CD4-positive, alpha-beta memory T cell (primary cell): Measurements from ENCODE around the gene PPP1R9A. TPM values are rescaled to one million over a fixed set of nuclear protein-coding genes. Genes with fewer than 3 reads are reported as not detected.

Source experiments
- CTCF ChIA-PET: fragments of 350-600 bp; sonication (Branson Sonifier 250); formaldehyde crosslinking; loops from one replicate; lab custom pipeline; 2021; ENCODE audit warnings: inconsistent platforms; ENCODE audit not compliant: partially characterized antibody; lab: Charles Lee
- POLR2A ChIA-PET: fragments of 350-600 bp; sonication (Branson Sonifier 250); formaldehyde crosslinking; loops from one replicate; lab custom pipeline; 2021; ENCODE audit not compliant: partially characterized antibody; lab: Charles Lee
- DNase-seq, 5 donors: peaks; one replicate each; pipeline versions ENCODE4 v3.0.0 to v3.0.0-alpha.2; 2020 to 2022; ENCODE audit warnings: mixed read lengths in 1 of 5
- H3K27ac ChIP-seq: one replicate; pipeline ENCODE4 v1.7.0; 2013; ENCODE audit warnings: low read depth, low read length
- H3K27me3 ChIP-seq: 2 replicates; pipeline ENCODE4 v1.7.0; 2013; ENCODE audit warnings: mild to moderate bottlenecking, low read length, moderate library complexity; ENCODE audit not compliant: insufficient read depth
- H3K36me3 ChIP-seq: 2 replicates; pipeline ENCODE4 v1.7.0; 2013; ENCODE audit warnings: mild to moderate bottlenecking, low read length, moderate library complexity; ENCODE audit not compliant: insufficient read depth
- H3K4me1 ChIP-seq: 2 replicates; pipeline ENCODE4 v1.7.0; 2013; ENCODE audit warnings: mild to moderate bottlenecking, low read length, moderate library complexity; ENCODE audit not compliant: insufficient read depth
- H3K4me3 ChIP-seq, 2 donors: one replicate each; pipeline ENCODE4 v1.7.0; 2013; ENCODE audit warnings: low read length in 2 of 2, mild to moderate bottlenecking in 1 of 2
- H3K9me3 ChIP-seq, 2 donors: one replicate each; pipeline ENCODE4 v1.7.0; 2013; ENCODE audit warnings: low read length in 2 of 2, control low read depth in 1 of 2; ENCODE audit not compliant: control insufficient read depth in 1 of 2
- H3K27ac Mint-ChIP-seq, 7 donors: one replicate each; pipeline ENCODE4 v1.8.0; 2020 to 2021; ENCODE audit warnings: mixed read lengths in 7 of 7, mild to moderate bottlenecking in 6 of 7, inconsistent platforms in 3 of 7, moderate library complexity in 3 of 7
- H3K27me3 Mint-ChIP-seq, 2 donors: one replicate each; pipeline ENCODE4 v1.8.0; 2020 to 2021; ENCODE audit warnings: mixed read lengths in 2 of 2
- H3K36me3 Mint-ChIP-seq, 2 donors: one replicate each; pipeline ENCODE4 v1.8.0; 2020 to 2021; ENCODE audit warnings: mixed read lengths in 2 of 2, inconsistent platforms in 1 of 2, mild to moderate bottlenecking in 1 of 2
- H3K4me1 Mint-ChIP-seq, 4 donors: one replicate each; pipeline ENCODE4 v1.8.0; 2020 to 2021; ENCODE audit warnings: mixed read lengths in 4 of 4, mild to moderate bottlenecking in 1 of 4
- H3K4me3 Mint-ChIP-seq, 8 donors: one replicate each; pipeline ENCODE4 v1.8.0; 2020 to 2021; ENCODE audit warnings: mixed read lengths in 8 of 8, mild to moderate bottlenecking in 7 of 8, moderate library complexity in 6 of 8, inconsistent platforms in 3 of 8
- H3K9me3 Mint-ChIP-seq, 8 donors: one replicate each; pipeline ENCODE4 v1.8.0; 2020 to 2021; ENCODE audit warnings: mixed read lengths in 8 of 8, mild to moderate bottlenecking in 5 of 8, inconsistent platforms in 3 of 8, moderate library complexity in 1 of 8
- intact Hi-C: fragments of 100-400 bp; cut with micrococcal nuclease; formaldehyde crosslinking; loops from one replicate; pipeline ENCODE4 v1.15.1; 2023
- polyA plus RNA-seq, 2 donors: library from polyadenylated mRNA; unstranded; fragments of 300-500 nt; fragmentation: Illumina TruSeq; gene quantifications; one replicate each; pipeline ENCODE4 v1.2.3, GENCODE V29; 2021
- total RNA-seq, 2 experiments: library from RNA; stranded (reverse); gene quantifications; one replicate each; pipeline ENCODE4 v1.2.3, GENCODE V29; 2021

Gene PPP1R9A
- total and polyA plus RNA-seq, 4 experiments from 2014 or later = not detected

DNA sequence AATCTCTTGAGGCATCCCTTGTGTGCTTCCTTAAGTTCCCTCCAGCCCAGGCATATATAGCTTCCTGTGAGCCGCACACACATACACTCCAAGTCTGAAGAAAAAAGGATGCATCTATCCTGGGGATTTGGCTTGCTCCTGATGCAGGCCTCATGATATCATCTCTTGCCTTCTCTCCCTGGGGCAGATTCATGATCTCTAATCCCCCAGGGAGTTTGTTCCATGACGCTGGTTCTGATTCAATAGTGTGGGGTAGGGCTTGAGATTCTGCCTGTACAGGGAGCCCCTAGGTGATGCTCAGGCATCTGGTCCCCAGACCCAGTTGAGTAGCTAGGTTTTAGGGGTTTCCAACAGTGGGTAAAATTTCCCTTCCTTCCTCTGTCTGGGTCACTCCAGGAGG, 415.5 kb downstream of the PPP1R9A start:
- Mint-ChIP-seq H3K4me1 (peaks cover 0 to 5% (median under 1%) of the 10 kb centered on the region in 4 donors), H3K27me3 (peaks cover 3 to 4% of the 10 kb centered on the region in 2 donors), H3K36me3 (no peaks in the 10 kb centered on the region), H3K27ac (no peak overlapping the region), H3K9me3 (peaks cover 0 to 4% (median 0%) of the 10 kb centered on the region in 8 donors), H3K4me3 (no peak overlapping the region)
- no peak for DNase-seq
- H3K4me3 ChIP-seq = no peak overlapping the region
- intact Hi-C loops = no loop called here
- POLR2A ChIA-PET = no interaction called here
- H3K27ac ChIP-seq = no peak overlapping the region
- no peaks in the 10 kb centered on the region for H3K9me3 ChIP-seq
- H3K27me3 ChIP-seq = no peaks in the 10 kb centered on the region
- CTCF ChIA-PET = no interaction called here
- no peaks in the 10 kb centered on the region for H3K36me3 ChIP-seq
- no peaks in the 10 kb centered on the region for H3K4me1 ChIP-seq

DNA sequence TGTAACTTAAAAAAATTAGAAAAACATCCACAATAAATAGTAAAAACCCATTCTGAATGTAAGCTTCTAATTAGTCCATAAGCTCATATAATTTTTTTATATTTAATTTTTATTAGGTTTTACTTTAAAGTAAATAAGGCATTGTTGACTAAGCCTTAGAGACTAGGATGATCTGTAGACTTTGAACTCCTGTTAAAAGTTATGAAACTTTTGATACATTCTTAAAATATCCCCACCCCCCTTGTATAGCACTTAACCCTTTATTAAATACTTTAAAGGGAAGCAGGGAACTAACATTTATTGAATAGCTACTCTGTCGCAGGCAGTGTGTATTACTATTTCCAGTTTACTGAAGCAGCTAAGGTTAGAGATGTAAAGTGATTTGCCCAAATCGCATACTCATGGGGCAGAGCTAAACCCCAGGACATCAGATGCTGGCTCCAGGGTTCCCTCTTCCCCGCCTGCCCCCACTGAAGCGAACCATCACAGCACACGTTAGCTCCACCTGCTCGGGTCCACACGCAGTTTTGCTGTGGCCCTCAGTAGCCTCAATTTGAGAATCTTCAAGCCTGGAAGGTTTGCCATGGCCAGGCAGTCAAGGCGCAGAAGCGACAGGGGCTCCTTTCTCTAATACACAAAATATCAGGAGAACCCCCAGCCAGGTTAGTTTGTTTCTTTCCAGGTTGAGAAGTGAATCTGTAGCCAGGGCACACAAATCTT, 416.2 kb downstream of the PPP1R9A start:
- H3K4me1 Mint-ChIP-seq = peaks cover 0 to 5% (median under 1%) of the 10 kb centered on the region in 4 donors
- no peaks in the 10 kb centered on the region for H3K36me3 ChIP-seq
- peaks cover 0 to 4% (median 0%) of the 10 kb centered on the region in 8 donors for H3K9me3 Mint-ChIP-seq
- no peak for DNase-seq
- no peaks in the 10 kb centered on the region for H3K27me3 ChIP-seq
- no peaks in the 10 kb centered on the region for H3K36me3 Mint-ChIP-seq
- no peak overlapping the region for H3K27ac Mint-ChIP-seq
- POLR2A ChIA-PET = no interaction called here
- intact Hi-C loops = no loop called here
- no peaks in the 10 kb centered on the region for H3K4me1 ChIP-seq
- no peak overlapping the region for H3K4me3 Mint-ChIP-seq
- no peak overlapping the region for H3K27ac ChIP-seq
- no peak overlapping the region for H3K4me3 ChIP-seq
- CTCF ChIA-PET = interaction anchor here (1.2 kb wide), 1 partner anchor 88 kb away, joined by 3 read pairs; no protein-coding TSS in a partner anchor
- peaks cover 3 to 4% of the 10 kb centered on the region in 2 donors for H3K27me3 Mint-ChIP-seq
- H3K9me3 ChIP-seq = no peaks in the 10 kb centered on the region

DNA sequence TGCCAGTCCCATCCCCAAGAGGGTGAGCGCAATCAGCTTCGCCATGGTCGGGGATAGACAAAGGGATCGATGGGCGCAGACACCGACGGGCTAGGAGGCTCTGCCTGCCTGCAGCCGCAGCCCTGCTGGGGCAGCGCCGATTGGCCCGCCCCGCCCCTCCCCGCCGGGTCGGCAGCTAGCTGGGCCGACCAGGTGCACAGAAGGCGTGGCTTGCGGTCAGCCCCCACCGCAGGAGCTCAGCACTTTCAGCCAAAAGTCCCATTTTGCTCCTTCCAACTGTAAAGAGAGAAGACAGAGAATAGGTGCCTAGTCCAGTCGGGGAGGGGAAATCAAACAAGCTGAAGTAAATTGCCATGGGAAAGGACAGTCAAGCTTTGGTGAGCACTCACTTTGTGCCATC, 417.0 kb downstream of the PPP1R9A start, which contains the start of gene PON1:
PON1 (minus strand) TSS at position 102 of the 400 bp plus-strand sequence; CDS start at position 45, 57 bp downstream.
- Histone ChIP-seq H3K4me3 (peak within 1 kb of the TSS in 1 of 2 donors; percentile 5), H3K9me3 (no peaks in the 10 kb centered on the region), H3K36me3 (no peaks in the 10 kb centered on the region), H3K27ac (no peak within 1 kb of the TSS), H3K27me3 (no peaks in the 10 kb centered on the region), H3K4me1 (no peaks in the 10 kb centered on the region)
- peaks cover 0 to 5% (median 2%) of the 10 kb centered on the region in 4 donors for H3K4me1 Mint-ChIP-seq
- peaks cover 3 to 4% of the 10 kb centered on the region in 2 donors for H3K27me3 Mint-ChIP-seq
- POLR2A ChIA-PET = no interaction called here
- no peaks in the 10 kb centered on the region for H3K36me3 Mint-ChIP-seq
- peaks cover 0 to 4% (median 0%) of the 10 kb centered on the region in 8 donors for H3K9me3 Mint-ChIP-seq
- intact Hi-C loops = no loop called here
- H3K4me3 Mint-ChIP-seq = peak within 1 kb of the TSS in 3 of 8 donors; percentile 3 to 64 (median 62)
- CTCF ChIA-PET = interaction anchor here (1.2 kb wide), 1 partner anchor 87 kb away, joined by 3 read pairs; no protein-coding TSS in a partner anchor
- peak in 1 of 5 donors; percentile 7 for DNase-seq
- H3K27ac Mint-ChIP-seq = no peak within 1 kb of the TSS

DNA sequence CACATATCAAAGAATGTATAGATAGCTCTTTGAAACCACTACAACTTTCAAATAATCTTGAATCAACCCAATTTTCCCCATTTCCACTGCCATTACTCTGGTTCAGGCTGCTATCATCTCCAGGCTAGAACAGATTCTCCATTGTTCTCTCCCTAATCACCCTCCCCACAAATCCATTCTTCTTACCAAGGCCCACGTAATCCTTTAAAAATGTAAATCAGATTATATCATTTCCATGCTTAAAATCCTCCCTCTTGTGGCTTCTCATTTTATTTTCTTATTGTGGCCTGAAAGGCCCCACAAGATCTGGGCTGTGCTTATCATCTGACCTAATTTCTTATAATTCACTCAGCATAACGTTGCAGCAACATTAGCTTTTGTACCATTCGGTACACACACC, 420.0 kb downstream of the PPP1R9A start:
- H3K4me3 Mint-ChIP-seq = no peak overlapping the region
- H3K27me3 Mint-ChIP-seq = peaks cover 3 to 4% of the 10 kb centered on the region in 2 donors
- Histone ChIP-seq H3K27me3 (no peaks in the 10 kb centered on the region), H3K4me1 (peaks cover 5% of the 10 kb centered on the region), H3K36me3 (no peaks in the 10 kb centered on the region), H3K27ac (no peak overlapping the region), H3K9me3 (no peaks in the 10 kb centered on the region), H3K4me3 (no peak overlapping the region)
- H3K4me1 Mint-ChIP-seq = peaks cover 9 to 17% (median 15%) of the 10 kb centered on the region in 4 donors
- ChIA-PET POLR2A (no interaction called here), CTCF (no interaction called here)
- peaks cover 0 to 4% (median 0%) of the 10 kb centered on the region in 8 donors for H3K9me3 Mint-ChIP-seq
- H3K36me3 Mint-ChIP-seq = no peaks in the 10 kb centered on the region
- H3K27ac Mint-ChIP-seq = no peak overlapping the region
- intact Hi-C loops = no loop called here
- DNase-seq = no peak

DNA sequence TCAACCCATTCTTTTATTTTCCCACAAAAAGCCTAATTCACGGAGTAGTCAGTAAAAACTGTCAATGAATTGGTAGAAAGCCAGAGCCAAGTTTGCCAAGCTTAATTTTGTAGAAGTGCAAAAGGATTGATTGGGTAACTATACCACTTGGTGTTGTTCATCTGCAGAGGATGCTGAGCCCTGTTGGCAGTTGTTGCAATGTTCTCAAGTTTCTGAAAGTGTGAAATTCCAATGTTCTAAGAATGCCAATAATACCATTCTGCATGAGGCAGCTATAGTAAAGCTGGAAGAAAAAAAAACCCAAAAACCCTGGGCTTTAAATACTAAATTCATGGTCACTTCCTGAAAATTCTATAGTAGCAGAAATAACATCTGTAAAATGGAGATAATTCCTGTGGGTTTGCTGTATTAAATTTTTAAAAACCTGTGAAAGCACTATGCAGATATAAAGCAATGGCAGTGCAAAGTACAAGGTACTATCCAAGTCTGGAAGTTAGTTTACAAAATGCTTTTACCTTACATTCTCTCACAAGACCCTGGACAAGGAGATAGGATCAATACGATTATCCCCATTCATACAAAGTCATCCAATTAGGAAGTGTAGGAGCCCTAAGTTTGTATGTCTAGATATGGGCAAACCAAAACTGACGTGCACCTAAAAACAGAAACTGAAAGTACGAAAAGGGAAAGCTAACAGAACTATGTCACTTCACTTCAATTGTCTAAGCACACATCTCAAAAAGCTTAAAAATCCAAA, 423.0 kb downstream of the PPP1R9A start:
- H3K36me3 Mint-ChIP-seq = no peaks in the 10 kb centered on the region
- H3K4me3 Mint-ChIP-seq = peak overlapping the region; percentile 70 to 94 (median 80)
- Histone ChIP-seq H3K9me3 (no peaks in the 10 kb centered on the region), H3K27ac (peak overlapping the region; percentile 14), H3K36me3 (no peaks in the 10 kb centered on the region), H3K4me3 (peak overlapping the region; percentile 9 to 49), H3K4me1 (peaks cover 5% of the 10 kb centered on the region), H3K27me3 (no peaks in the 10 kb centered on the region)
- CTCF ChIA-PET = interaction anchor here (0.6 kb wide), 1 partner anchor 1849 kb away, joined by 4 read pairs; no protein-coding TSS in a partner anchor
- peaks cover 11 to 15% (median 13%) of the 10 kb centered on the region in 4 donors for H3K4me1 Mint-ChIP-seq
- DNase-seq = peak in 4 of 5 donors; percentile 16 to 27 (median 20)
- intact Hi-C loops = no loop called here
- H3K27ac Mint-ChIP-seq = peak overlapping the region in 6 of 7 donors; percentile 37 to 81 (median 70)
- POLR2A ChIA-PET = interaction anchor here (0.9 kb wide), 1 partner anchor 10 kb away, joined by 3 read pairs; no protein-coding TSS in a partner anchor
- peaks cover 0 to 4% (median 0%) of the 10 kb centered on the region in 8 donors for H3K9me3 Mint-ChIP-seq
- peaks cover 1 to 2% of the 10 kb centered on the region in 2 donors for H3K27me3 Mint-ChIP-seq

DNA sequence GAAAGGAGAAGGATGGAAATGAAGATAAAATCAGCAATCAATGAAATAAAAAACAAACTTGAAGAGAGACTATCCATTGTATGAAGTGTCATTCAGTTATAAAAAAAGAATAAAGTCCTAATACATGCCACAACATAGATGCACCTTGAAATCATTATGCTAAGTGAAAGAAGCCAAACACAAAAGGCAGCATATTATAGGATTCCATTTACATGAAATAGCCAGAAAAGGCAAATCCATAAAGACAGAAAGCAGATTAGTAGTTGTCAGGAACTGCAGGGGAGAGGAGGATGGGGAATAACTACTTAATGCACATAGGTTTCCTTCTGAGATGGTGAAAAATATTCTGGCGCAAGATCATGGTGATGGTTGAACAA, 423.6 kb downstream of the PPP1R9A start:
- peak overlapping the region; percentile 14 for H3K27ac ChIP-seq
- Mint-ChIP-seq H3K27me3 (no peaks in the 10 kb centered on the region), H3K9me3 (peaks cover 0 to 4% (median 0%) of the 10 kb centered on the region in 8 donors), H3K27ac (peak overlapping the region in 6 of 7 donors; percentile 37 to 81 (median 70)), H3K36me3 (no peaks in the 10 kb centered on the region), H3K4me1 (peaks cover 11 to 15% (median 13%) of the 10 kb centered on the region in 4 donors), H3K4me3 (peak overlapping the region; percentile 70 to 94 (median 80))
- intact Hi-C loops = no loop called here
- H3K36me3 ChIP-seq = no peaks in the 10 kb centered on the region
- DNase-seq = no peak
- peak overlapping the region in 1 of 2 donors; percentile 49 for H3K4me3 ChIP-seq
- H3K27me3 ChIP-seq = no peaks in the 10 kb centered on the region
- peaks cover 5% of the 10 kb centered on the region for H3K4me1 ChIP-seq
- no peaks in the 10 kb centered on the region for H3K9me3 ChIP-seq
- ChIA-PET CTCF (no interaction called here), POLR2A (interaction anchor here (0.9 kb wide), 1 partner anchor 10 kb away, joined by 3 read pairs; no protein-coding TSS in a partner anchor)

DNA sequence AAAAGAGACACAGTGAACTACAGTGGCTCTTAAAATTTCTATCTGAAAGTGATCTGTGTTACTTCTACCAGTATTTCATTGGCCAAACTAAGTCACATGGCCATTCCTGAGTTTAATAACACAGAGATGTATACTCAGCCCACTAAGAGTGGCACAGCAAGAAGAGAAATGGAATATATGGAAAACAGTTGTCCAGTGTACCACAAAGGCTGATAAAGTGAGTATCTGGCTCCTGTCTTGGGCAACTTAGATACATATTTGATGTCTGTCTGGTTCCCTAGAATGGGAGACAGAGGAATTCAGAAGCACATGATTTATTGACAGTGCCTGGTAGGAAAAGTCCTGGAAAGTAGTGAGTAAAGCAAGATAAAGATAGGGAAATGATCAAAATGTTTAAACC, 427.1 kb downstream of the PPP1R9A start:
- ChIA-PET POLR2A (no interaction called here), CTCF (no interaction called here)
- H3K4me1 Mint-ChIP-seq = peaks cover 11 to 14% (median 11%) of the 10 kb centered on the region in 4 donors
- intact Hi-C loops = no loop called here
- Histone ChIP-seq H3K27me3 (no peaks in the 10 kb centered on the region), H3K9me3 (no peaks in the 10 kb centered on the region), H3K4me3 (no peak overlapping the region), H3K36me3 (no peaks in the 10 kb centered on the region), H3K27ac (no peak overlapping the region), H3K4me1 (peaks cover 5% of the 10 kb centered on the region)
- no peak overlapping the region for H3K27ac Mint-ChIP-seq
- no peak overlapping the region for H3K4me3 Mint-ChIP-seq
- no peak for DNase-seq
- H3K36me3 Mint-ChIP-seq = no peaks in the 10 kb centered on the region
- peaks cover 0 to 3% of the 10 kb centered on the region in 2 donors for H3K27me3 Mint-ChIP-seq
- no peaks in the 10 kb centered on the region for H3K9me3 Mint-ChIP-seq
